ENCODE results near the gene LEMD3. TPM values are rescaled to one million over a fixed set of nuclear protein-coding genes. Genes with fewer than 3 reads are reported as not detected.

Gene LEMD3
- total and polyA plus RNA-seq, 2 of the 8 experiments (the other 6 are each of a cell fraction or from before 2014, with no cell fraction given) = 5.8 to 33.2 TPM

DNA sequence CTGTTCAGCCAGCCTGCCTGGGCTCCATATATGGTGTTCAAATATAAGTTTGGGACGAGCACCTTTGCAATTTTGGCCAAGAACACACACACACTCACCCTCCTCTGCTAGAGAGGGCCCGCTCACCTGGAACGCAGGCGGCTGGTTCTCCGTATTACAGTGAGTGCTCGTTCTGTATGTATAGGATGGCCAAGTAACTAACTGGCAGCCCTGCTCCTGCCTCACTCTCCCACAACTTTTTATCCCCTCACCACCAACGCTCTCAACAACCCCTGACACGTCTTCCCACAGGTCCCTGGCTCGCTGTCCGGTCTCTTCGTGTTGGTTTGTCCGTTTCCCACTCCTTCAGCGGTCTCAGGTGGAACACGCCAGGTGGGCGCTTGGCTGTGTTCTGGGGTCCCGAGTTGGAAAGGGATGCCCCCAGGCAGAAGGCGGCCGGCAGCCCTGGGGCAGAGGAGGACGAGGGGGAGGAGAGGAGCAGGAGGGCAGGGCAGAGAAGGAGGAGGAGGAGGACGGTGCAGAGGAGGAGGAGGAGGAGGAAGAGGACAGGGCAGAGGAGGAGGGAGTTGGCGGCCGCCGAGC, 108.7 kb downstream of the LEMD3 start:
- peaks cover 0 to 4% (median 1%) of the 10 kb centered on the region in 4 experiments; a peak in 5 of 7 replicates for H3K27me3 ChIP-seq (replicated peaks in 1 of 4; ENCODE audit: control insufficient read depth in 3 of 4, extremely low read depth in 1 of 4, insufficient read depth in 3 of 4, low read length in 3 of 4)
- no peak overlapping the region for H3K4ac ChIP-seq (replicated peaks; ENCODE audit: insufficient read length, low read depth, low read length)
- no peak for FAIRE-seq
- H3K4me2 ChIP-seq (ENCODE audit: insufficient read depth in 1 of 2, low read depth in 2 of 2, low read length in 2 of 2) = peak overlapping the region; percentile 80 to 85
- H2BK15ac ChIP-seq (ENCODE audit: low read length) = no peak overlapping the region
- H3K27ac ChIP-seq (ENCODE audit: low read depth, low read length) = no peak overlapping the region
- 6% methylated on average over 18 of the region's 23 CpGs; no CpG with 5 or more reads in 1 of the 2 experiments for whole genome bisulfite sequencing, 2 experiments (ENCODE audit: extremely low coverage in 1 of 2, insufficient coverage in 1 of 2, insufficient read length in 1 of 2, insufficient replicate concordance in 2 of 2, low coverage in 1 of 2, low lambda C conversion rate in 2 of 2, missing lambda C conversion rate in 1 of 2)
- no peaks in the 10 kb centered on the region for H3K79me1 ChIP-seq (ENCODE audit: low read depth, low read length)
- POLR2A ChIA-PET (ENCODE audit: partially characterized antibody) = no interaction called here
- peak overlapping the region; percentile 36; the same call in 1 of the 2 replicates for H3K18ac ChIP-seq (ENCODE audit: extremely low read depth, low read length)
- H3K23ac ChIP-seq (ENCODE audit: insufficient read length) = no peak overlapping the region
- peak overlapping the region; percentile 68 to 93 (median 77) for H3K4me3 ChIP-seq (ENCODE audit: extremely low read depth in 1 of 4, insufficient read depth in 2 of 4, low read depth in 3 of 4, low read length in 4 of 4)
- H3K4me1 ChIP-seq (replicated peaks in 1 of 4; ENCODE audit: control insufficient read depth in 3 of 4, insufficient read depth in 4 of 4, low read length in 3 of 4) = peaks cover 0 to 5% (median 3%) of the 10 kb centered on the region in 4 experiments; a peak in 4 of 7 replicates
- no peaks in the 10 kb centered on the region for H4K20me1 ChIP-seq (replicated peaks in 1 of 2; ENCODE audit: control insufficient read depth in 1 of 2, insufficient read depth in 2 of 2, low read length in 2 of 2)
- no peak overlapping the region for H2AK5ac ChIP-seq (ENCODE audit: low read depth, low read length)
- H4K5ac ChIP-seq (ENCODE audit: insufficient read length, low read depth, low read length) = peak overlapping the region; percentile 45
- no peak overlapping the region for H2BK20ac ChIP-seq (ENCODE audit: low read length)
- TF ChIP-seq PHF8 (conservative IDR thresholded peaks at IDR 0.05; ENCODE audit: low read depth, low read length) (0 out of 2 replicates have a peak, but pooled peaks have one; percentile 20), TAF7 (optimal IDR thresholded peaks at IDR 0.05; ENCODE audit: borderline replicate concordance, low read depth, low read length) (no peak), SP1 (IDR thresholded peaks at IDR 0.05; ENCODE audit: low read depth, low read length) (no peak), RFX5 (IDR thresholded peaks at IDR 0.05; ENCODE audit: borderline replicate concordance, low read depth, low read length) (no peak), MAFK (IDR thresholded peaks at IDR 0.05; ENCODE audit: low read depth, low read length) (no peak), SP2 (IDR thresholded peaks at IDR 0.05; ENCODE audit: low read length) (no peak), RNF2 (IDR thresholded peaks at IDR 0.05; ENCODE audit: borderline replicate concordance, low read depth, low read length, missing control alignments, poor library complexity, severe bottlenecking) (peak; percentile 61), SUZ12 (IDR thresholded peaks at IDR 0.05; ENCODE audit: low read length) (peak; percentile 17; the same call in 1 of the 2 replicates), CREB1 (IDR thresholded peaks at IDR 0.05) (no peak), POLR2A (IDR thresholded peaks at IDR 0.05; ENCODE audit: control extremely low read depth in 1 of 2, low read depth in 2 of 2, low read length in 2 of 2) (no peak), POLR2AphosphoS5 (IDR thresholded peaks at IDR 0.05; ENCODE audit: low read depth, low read length) (no peak)
- H2AFZ ChIP-seq (ENCODE audit: low read length) = peak overlapping the region; percentile 98
- peak overlapping the region in 1 of 4 experiments; percentile 27; a peak in 2 of 7 replicates for H3K9ac ChIP-seq (replicated peaks in 1 of 4; ENCODE audit: extremely low read depth in 1 of 4, low read depth in 3 of 4, low read length in 3 of 4)
- no peak overlapping the region for H3K14ac ChIP-seq (ENCODE audit: insufficient read length)
- H4K91ac ChIP-seq (replicated peaks; ENCODE audit: insufficient read length, low read length) = peak overlapping the region; percentile 52
- H3K23me2 ChIP-seq (ENCODE audit: low read depth, low read length) = peaks cover 13% of the 10 kb centered on the region; the same call in 1 of the 2 replicates
- no peaks in the 10 kb centered on the region for H3K9me3 ChIP-seq (ENCODE audit: insufficient read depth in 2 of 2, low read depth in 1 of 2, low read length in 1 of 2)
- H2BK5ac ChIP-seq (ENCODE audit: low read depth, low read length) = no peak overlapping the region
- CTCF ChIA-PET (ENCODE audit: partially characterized antibody) = no interaction called here
- peak overlapping the region; percentile 11; the same call in 1 of the 2 replicates for H4K8ac ChIP-seq (ENCODE audit: extremely low read depth, insufficient read depth, low read length)
- no peaks in the 10 kb centered on the region for H3K79me2 ChIP-seq (ENCODE audit: control insufficient read depth in 1 of 2, insufficient read depth in 2 of 2, low read length in 2 of 2)
- H2BK12ac ChIP-seq (ENCODE audit: low read depth, low read length) = peak overlapping the region; percentile 61; the same call in 1 of the 2 replicates
- no peak overlapping the region for H2BK120ac ChIP-seq (replicated peaks; ENCODE audit: low read depth, low read length)
- H3K56ac ChIP-seq (replicated peaks; ENCODE audit: insufficient read length, low read depth, low read length) = no peak overlapping the region
- H3K36me3 ChIP-seq (ENCODE audit: control insufficient read depth in 2 of 4, insufficient read depth in 4 of 4, low read length in 3 of 4) = no peaks in the 10 kb centered on the region
- no peak for DNase-seq (ENCODE audit: low read depth in 1 of 2, low spot score in 2 of 2)

All from H1 (cell line).